PFSK-1 (cell line): ENCODE measurements around the gene TNFSF8.

Experiments used
- FOXP2 ChIP-seq: optimal IDR thresholded peaks from 2 replicates; pipeline ENCODE3; 2011; ENCODE audit warnings: borderline replicate concordance, control low read depth, inconsistent platforms; ENCODE audit not compliant: insufficient read depth; ENCODE audit errors: extremely low read length, extremely low read depth
- POLR2AphosphoS5 ChIP-seq: IDR thresholded peaks from 2 replicates; pipeline ENCODE4 v1.6.1; 2012; ENCODE audit warnings: low read depth, mild to moderate bottlenecking, control low read depth, low read length, moderate library complexity
- REST ChIP-seq, 2 experiments: IDR thresholded peaks; 2 replicates each; pipeline versions ENCODE4 v1.6.1 to v1.8.0; 2011 to 2012; ENCODE audit warnings: low read depth in 2 of 2, low read length in 2 of 2, control low read depth in 1 of 2, inconsistent platforms in 1 of 2, mild to moderate bottlenecking in 1 of 2, moderate library complexity in 1 of 2; ENCODE audit not compliant: insufficient read depth in 1 of 2
- SIN3A ChIP-seq: IDR thresholded peaks from 2 replicates; pipeline ENCODE4 v1.6.1; 2012; ENCODE audit warnings: mild to moderate bottlenecking, low read length, moderate library complexity, borderline replicate concordance; ENCODE audit not compliant: insufficient read depth
- TAF1 ChIP-seq: IDR thresholded peaks from 2 replicates; pipeline ENCODE4 v1.6.1; 2012; ENCODE audit warnings: low read length, control low read depth, borderline replicate concordance; ENCODE audit not compliant: insufficient read depth

The TNFSF8 gene

DNA sequence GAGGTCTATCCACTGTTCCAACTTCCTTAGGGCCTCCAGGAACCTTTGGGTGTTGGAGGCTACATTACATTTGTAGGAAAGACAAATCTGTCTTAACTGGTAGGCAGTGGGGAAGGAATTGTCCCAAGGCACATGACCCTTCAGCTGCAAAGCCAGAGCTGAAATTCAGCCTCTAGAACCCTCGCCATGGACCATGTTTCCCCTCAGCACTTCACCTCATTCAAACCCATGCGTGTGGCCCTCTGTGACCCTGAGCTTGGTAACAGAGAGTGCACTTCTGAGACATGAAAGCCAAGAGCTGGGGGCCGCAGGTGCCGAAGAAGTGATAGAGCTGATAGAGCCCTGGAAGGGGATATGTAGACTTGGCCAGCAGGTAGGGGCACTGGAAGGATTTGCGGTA is 17.2 kb downstream of the TNFSF8 start:
- TF ChIP-seq TAF1 (no peak), REST (IDR thresholded peaks at IDR 0.05; ENCODE audit: insufficient read depth in 1 of 2, low read depth in 2 of 2, low read length in 2 of 2) (no peak), SIN3A (no peak), POLR2AphosphoS5 (no peak), FOXP2 (no peak)

DNA sequence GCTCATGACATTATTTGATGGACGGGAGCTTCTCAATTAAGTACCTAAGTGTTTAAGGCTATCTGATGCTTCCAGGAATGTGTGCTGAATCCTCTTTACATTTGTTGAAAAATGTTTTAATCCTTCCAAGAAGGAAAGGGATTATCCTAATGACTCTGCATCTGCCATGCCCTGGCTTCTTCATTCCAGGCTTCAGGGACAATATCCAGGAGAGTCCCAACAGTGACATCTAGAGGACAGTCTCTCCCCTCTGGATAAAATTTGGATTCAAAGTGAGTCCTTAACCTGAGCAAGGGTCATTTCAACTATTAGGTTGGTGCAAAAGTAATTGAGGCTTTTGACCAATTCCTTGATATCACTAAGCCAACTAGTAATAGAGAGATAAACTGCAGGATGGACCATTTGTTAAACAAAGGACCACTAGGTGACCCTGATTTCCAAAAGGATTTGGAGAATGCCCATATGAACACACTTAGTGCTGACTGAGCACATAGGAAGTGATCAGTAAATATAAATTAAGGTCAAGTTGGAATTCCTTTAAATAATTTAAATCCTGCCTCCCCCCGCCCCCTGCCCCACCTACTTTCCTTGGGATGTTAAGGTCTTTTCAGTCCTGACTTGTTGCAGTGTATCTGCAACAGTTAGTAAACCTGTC is 19.1 kb downstream of the TNFSF8 start:
- no peak for TF ChIP-seq POLR2AphosphoS5
- no peak for TF ChIP-seq TAF1
- TF ChIP-seq FOXP2 = no peak
- no peak for TF ChIP-seq REST (IDR thresholded peaks at IDR 0.05; ENCODE audit: insufficient read depth in 1 of 2, low read depth in 2 of 2, low read length in 2 of 2)
- no peak for TF ChIP-seq SIN3A

DNA sequence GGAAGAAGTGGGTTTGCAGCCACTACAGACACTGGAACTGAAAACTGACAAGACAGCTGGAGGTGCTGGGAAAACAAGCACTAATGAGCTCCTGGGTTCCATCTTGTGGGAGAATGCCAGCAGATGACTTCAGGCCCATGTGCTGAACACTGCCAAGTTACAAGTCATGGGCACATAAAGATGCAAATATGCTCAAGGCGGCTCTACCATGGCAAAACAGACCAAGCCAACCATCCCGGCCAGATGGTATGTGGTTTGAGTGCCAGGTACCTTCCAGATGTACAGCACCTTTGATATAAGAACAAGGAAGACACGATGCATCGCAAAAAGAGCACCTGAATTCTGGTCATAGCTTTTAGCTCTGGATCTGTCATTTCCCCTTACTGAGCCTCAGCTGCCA is 19.9 kb downstream of the TNFSF8 start:
- TF ChIP-seq TAF1 (no peak), SIN3A (no peak), FOXP2 (no peak), REST (IDR thresholded peaks at IDR 0.05; ENCODE audit: insufficient read depth in 1 of 2, low read depth in 2 of 2, low read length in 2 of 2) (no peak), POLR2AphosphoS5 (no peak)

- TF ChIP-seq TAF1 (no peak), REST (IDR thresholded peaks at IDR 0.05; ENCODE audit: insufficient read depth in 1 of 2, low read depth in 2 of 2, low read length in 2 of 2) (no peak)
Observed at GRCh38 chr9:114909661-114910060, 20.7 kb downstream of the TNFSF8 start.
